ENCODE data around the gene ZCCHC24. TPM values are rescaled to one million over a fixed set of nuclear protein-coding genes. Genes with fewer than 3 reads are reported as not detected.
A peak's percentile ranks its signal among the peaks of the same experiment; 100 is the strongest.

Gene ZCCHC24
- total RNA-seq, 3 donors from 2014 or later, result 5.6 to 125 (median 22.8) TPM

- TF ChIP-seq, protein P1, sequence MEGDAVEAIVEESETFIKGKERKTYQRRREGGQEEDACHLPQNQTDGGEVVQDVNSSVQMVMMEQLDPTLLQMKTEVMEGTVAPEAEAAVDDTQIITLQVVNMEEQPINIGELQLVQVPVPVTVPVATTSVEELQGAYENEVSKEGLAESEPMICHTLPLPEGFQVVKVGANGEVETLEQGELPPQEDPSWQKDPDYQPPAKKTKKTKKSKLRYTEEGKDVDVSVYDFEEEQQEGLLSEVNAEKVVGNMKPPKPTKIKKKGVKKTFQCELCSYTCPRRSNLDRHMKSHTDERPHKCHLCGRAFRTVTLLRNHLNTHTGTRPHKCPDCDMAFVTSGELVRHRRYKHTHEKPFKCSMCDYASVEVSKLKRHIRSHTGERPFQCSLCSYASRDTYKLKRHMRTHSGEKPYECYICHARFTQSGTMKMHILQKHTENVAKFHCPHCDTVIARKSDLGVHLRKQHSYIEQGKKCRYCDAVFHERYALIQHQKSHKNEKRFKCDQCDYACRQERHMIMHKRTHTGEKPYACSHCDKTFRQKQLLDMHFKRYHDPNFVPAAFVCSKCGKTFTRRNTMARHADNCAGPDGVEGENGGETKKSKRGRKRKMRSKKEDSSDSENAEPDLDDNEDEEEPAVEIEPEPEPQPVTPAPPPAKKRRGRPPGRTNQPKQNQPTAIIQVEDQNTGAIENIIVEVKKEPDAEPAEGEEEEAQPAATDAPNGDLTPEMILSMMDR (IDR thresholded peaks at IDR 0.05), result no peak
- H3K36me3 ChIP-seq (ENCODE audit: low read depth), result no peaks in the 10 kb centered on the region
- intact Hi-C loops (cut with DNase I, micrococcal nuclease), result no loop called here
- ATAC-seq, result no peak
- peaks cover 15% of the 10 kb centered on the region for H3K4me1 ChIP-seq (ENCODE audit: low read depth)
- no peaks in the 10 kb centered on the region for H3K9me3 ChIP-seq
- no peak for DNase-seq
- H3K4me3 ChIP-seq, result no peak overlapping the region
Observed at GRCh38 chr10:79437111-79437814, 8.2 kb downstream of the ZCCHC24 start.

DNA sequence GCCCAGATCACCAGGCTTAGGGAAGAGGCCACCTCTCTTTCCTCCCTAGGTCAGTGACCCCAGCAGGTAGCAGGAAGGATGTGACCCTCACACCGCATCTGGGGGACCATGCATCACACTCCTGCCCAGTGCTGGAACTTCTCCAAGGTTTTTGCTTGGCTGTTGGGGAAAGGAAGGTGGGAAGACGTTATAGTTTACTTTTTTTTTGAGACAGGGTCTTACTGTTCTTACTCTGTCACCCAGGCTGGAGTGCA is 8.6 kb downstream of the ZCCHC24 start:
- TF ChIP-seq, protein P1 (IDR thresholded peaks at IDR 0.05), result no peak
- ATAC-seq, result no peak
- Histone ChIP-seq H3K4me1 (ENCODE audit: low read depth) (peaks cover 15% of the 10 kb centered on the region), H3K36me3 (ENCODE audit: low read depth) (no peaks in the 10 kb centered on the region), H3K4me3 (no peak overlapping the region), H3K9me3 (no peaks in the 10 kb centered on the region)
- no peak for DNase-seq
- intact Hi-C loops (cut with DNase I, micrococcal nuclease), result no loop called here

- TF ChIP-seq, protein P1 (IDR thresholded peaks at IDR 0.05), result no peak
- Histone ChIP-seq H3K4me3 (no peak overlapping the region), H3K36me3 (ENCODE audit: low read depth) (no peaks in the 10 kb centered on the region), H3K9me3 (no peaks in the 10 kb centered on the region), H3K4me1 (ENCODE audit: low read depth) (peaks cover 15% of the 10 kb centered on the region)
- no peak for ATAC-seq
- no peak for DNase-seq
- intact Hi-C loops (cut with DNase I, micrococcal nuclease), result no loop called here
Observed at GRCh38 chr10:79436066-79436849, 9.2 kb downstream of the ZCCHC24 start.

DNA sequence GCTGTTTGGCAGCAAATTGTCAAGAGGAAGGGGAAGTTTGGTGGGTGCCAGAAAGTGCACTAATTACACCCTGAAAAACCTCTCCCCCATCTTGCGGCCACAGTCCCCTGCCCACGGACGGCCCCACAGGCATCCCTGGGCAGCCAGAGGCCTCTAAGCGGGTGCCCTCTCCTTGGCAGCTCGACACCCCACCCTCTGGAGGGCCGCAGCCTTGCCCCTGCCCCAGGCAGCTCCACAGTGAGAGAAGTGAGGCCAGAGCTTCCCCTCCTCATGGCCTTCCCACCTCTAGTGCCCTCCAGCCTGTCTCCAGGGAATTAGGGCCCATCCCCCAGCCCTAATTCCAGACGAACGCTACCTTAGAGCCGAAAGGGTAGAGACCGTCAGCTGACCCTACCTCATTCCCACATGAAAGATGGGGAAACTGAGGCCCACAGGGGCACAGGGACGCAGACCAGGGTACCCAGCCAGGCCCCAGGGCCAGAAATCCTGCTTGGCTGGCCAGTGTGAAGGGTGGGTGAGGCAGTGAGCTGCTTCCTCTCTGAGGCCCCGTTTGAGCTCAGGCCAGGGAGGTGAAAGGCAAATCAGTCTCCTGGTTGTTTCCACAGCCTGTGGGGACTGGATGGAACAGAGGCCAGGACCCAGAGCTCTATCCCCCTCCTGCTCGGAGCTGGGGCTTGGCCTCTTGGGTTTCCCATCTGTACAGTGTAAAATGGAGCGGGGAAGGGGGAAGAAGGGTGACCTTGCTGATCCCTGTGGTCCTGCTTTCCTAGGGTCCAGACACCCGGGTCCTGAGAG is 10.0 kb downstream of the ZCCHC24 start:
- TF ChIP-seq, protein P1 (IDR thresholded peaks at IDR 0.05), result no peak
- intact Hi-C loops (cut with DNase I, micrococcal nuclease), result no loop called here
- H3K9me3 ChIP-seq, result no peaks in the 10 kb centered on the region
- H3K4me3 ChIP-seq, result no peak overlapping the region
- peaks cover 15% of the 10 kb centered on the region for H3K4me1 ChIP-seq (ENCODE audit: low read depth)
- DNase-seq (no peak), ATAC-seq (peak; percentile 25)
- H3K36me3 ChIP-seq (ENCODE audit: low read depth), result no peaks in the 10 kb centered on the region

DNA sequence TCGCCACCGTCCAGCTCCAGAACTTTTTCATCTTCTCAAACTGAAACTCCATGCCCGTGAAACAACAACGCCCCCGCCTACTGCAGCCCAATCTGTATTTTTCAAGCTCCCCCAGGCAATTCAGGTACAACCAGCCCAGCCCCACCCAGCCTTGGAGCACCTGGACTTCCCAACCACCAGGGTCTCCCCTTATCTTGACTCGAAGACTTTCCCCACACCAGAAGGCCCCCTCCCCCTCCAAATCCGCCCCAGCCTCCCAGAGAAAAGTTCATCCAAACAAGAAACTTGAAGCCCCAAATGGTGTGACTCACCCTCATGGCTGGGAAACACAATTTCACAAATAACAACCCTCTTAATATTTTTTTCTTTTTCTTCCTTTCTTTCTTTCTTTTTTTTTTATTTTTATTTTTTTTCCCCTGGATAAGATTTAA is 10.6 kb downstream of the ZCCHC24 start:
- TF ChIP-seq, protein P1 (IDR thresholded peaks at IDR 0.05), result no peak
- Histone ChIP-seq H3K36me3 (ENCODE audit: low read depth) (no peaks in the 10 kb centered on the region), H3K4me3 (no peak overlapping the region), H3K9me3 (no peaks in the 10 kb centered on the region), H3K4me1 (ENCODE audit: low read depth) (peaks cover 15% of the 10 kb centered on the region)
- no peak for ATAC-seq
- intact Hi-C loops (cut with DNase I, micrococcal nuclease), result no loop called here
- DNase-seq, result no peak
